ENCODE results near the gene PRICKLE3. TPM values are rescaled to one million over a fixed set of nuclear protein-coding genes. Genes with fewer than 3 reads are reported as not detected.

The PRICKLE3 gene
- total RNA-seq, 2 experiments from 2014 or later = 9.9 to 16.7 TPM

DNA sequence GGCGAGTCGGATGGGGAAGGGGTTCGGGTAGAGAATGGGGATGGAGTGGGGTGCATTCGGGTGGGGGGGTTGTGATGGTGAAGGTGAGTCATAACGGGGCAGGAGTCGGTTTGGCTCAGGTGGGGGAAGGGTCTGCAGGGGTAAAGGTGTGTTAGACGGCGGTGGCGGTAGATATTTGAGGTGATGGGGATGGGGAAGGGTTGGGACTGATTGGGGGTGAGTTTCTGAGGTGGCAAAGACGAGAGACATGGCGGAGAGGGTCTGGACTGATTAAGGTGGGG lies 13.1 kb upstream of the PRICKLE3 start:
- peak overlapping the region; percentile 74 for H3K4me3 ChIP-seq (ENCODE audit: low read depth, low read length, poor library complexity, severe bottlenecking)
- no peaks in the 10 kb centered on the region for H3K9me2 ChIP-seq (ENCODE audit: insufficient read depth, low read length)
- TF ChIP-seq, protein P1, sequence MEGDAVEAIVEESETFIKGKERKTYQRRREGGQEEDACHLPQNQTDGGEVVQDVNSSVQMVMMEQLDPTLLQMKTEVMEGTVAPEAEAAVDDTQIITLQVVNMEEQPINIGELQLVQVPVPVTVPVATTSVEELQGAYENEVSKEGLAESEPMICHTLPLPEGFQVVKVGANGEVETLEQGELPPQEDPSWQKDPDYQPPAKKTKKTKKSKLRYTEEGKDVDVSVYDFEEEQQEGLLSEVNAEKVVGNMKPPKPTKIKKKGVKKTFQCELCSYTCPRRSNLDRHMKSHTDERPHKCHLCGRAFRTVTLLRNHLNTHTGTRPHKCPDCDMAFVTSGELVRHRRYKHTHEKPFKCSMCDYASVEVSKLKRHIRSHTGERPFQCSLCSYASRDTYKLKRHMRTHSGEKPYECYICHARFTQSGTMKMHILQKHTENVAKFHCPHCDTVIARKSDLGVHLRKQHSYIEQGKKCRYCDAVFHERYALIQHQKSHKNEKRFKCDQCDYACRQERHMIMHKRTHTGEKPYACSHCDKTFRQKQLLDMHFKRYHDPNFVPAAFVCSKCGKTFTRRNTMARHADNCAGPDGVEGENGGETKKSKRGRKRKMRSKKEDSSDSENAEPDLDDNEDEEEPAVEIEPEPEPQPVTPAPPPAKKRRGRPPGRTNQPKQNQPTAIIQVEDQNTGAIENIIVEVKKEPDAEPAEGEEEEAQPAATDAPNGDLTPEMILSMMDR (conservative IDR thresholded peaks at IDR 0.05; ENCODE audit: low read length) = no peak
- TF ChIP-seq EZH2phosphoT487 (IDR thresholded peaks at IDR 0.05; ENCODE audit: borderline replicate concordance, low read depth, low read length) = no peak
- H2AFZ ChIP-seq (ENCODE audit: low read length) = no peak overlapping the region
- DNase-seq (ENCODE audit: low spot score) = no peak
- CTCF ChIA-PET (ENCODE audit: unreplicated experiment) = no interaction called here
- no peak overlapping the region for H3K27ac ChIP-seq (ENCODE audit: low read depth, low read length, poor library complexity, severe bottlenecking)
- intact Hi-C loops (cut with micrococcal nuclease; ENCODE audit: unreplicated experiment) = no loop called here
- H3K4me2 ChIP-seq (ENCODE audit: low read length) = peak overlapping the region; percentile 61
- H4K20me1 ChIP-seq (ENCODE audit: insufficient read depth, low read length) = no peaks in the 10 kb centered on the region
- no TSS peak for BruUV-seq (replicated peaks)
- no peaks in the 10 kb centered on the region for H3K36me3 ChIP-seq (ENCODE audit: insufficient read depth, low read length)
- peaks cover 10% of the 10 kb centered on the region for H3K4me1 ChIP-seq (ENCODE audit: insufficient read depth, low read length, poor library complexity, severe bottlenecking)
- H3K79me2 ChIP-seq (ENCODE audit: insufficient read depth, low read depth, low read length) = no peaks in the 10 kb centered on the region
- POLR2A ChIA-PET = interaction anchor here (0.5 kb wide), 1 partner anchor 655 kb away, joined by 5 read pairs; no protein-coding TSS in a partner anchor
- no peaks in the 10 kb centered on the region for H3K9me3 ChIP-seq (ENCODE audit: low read length)

DNA sequence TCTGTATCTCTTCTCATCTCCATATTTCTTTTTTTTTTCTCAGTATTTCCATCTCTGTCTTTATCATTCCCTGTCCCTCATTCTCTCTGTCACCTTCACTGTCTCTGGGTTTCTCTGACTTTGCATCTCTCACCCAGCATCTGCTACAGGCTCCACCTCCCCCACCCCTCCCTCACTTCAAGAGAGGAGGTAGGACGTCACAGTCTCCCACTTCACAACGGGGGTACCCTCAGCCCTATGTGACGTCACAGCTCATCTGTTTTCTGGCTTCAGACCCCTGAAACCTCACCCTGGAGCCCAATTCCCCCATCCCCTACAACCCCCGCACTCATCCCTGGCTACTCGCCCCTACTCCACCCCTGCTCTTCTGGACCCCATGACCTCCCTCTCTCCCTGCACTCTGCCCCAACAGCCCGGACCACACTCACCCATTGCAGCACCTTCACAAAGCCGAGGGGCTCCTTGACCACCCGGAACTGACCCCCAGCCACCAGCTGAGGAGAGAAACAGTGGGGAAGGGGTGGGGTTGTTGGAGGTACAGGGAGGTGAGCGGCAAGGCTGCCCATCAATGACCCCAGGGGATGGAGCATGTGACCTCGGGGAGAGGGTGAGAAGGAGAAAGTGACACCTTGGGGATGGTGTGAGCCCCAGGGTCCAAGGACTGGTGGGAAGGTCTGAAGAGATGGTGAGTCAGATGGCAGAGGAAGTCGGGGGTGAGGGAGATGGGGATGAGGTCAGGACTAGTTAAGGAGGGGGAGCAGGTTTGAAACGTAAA lies 12.6 kb upstream of the PRICKLE3 start:
- Histone ChIP-seq H3K9me2 (ENCODE audit: insufficient read depth, low read length) (no peaks in the 10 kb centered on the region), H4K20me1 (ENCODE audit: insufficient read depth, low read length) (no peaks in the 10 kb centered on the region), H3K9me3 (ENCODE audit: low read length) (no peaks in the 10 kb centered on the region), H3K27ac (ENCODE audit: low read depth, low read length, poor library complexity, severe bottlenecking) (no peak overlapping the region), H3K36me3 (ENCODE audit: insufficient read depth, low read length) (no peaks in the 10 kb centered on the region), H3K4me3 (ENCODE audit: low read depth, low read length, poor library complexity, severe bottlenecking) (no peak overlapping the region), H3K4me2 (ENCODE audit: low read length) (peak overlapping the region; percentile 61; the same call in 1 of the 2 replicates), H3K79me2 (ENCODE audit: insufficient read depth, low read depth, low read length) (no peaks in the 10 kb centered on the region), H2AFZ (ENCODE audit: low read length) (no peak overlapping the region), H3K4me1 (ENCODE audit: insufficient read depth, low read length, poor library complexity, severe bottlenecking) (peaks cover 10% of the 10 kb centered on the region)
- POLR2A ChIA-PET = interaction anchor here (0.5 kb wide), 1 partner anchor 655 kb away, joined by 5 read pairs; no protein-coding TSS in a partner anchor
- CTCF ChIA-PET (ENCODE audit: unreplicated experiment) = no interaction called here
- DNase-seq (ENCODE audit: low spot score) = no peak
- intact Hi-C loops (cut with micrococcal nuclease; ENCODE audit: unreplicated experiment) = no loop called here
- BruUV-seq (replicated peaks) = no TSS peak
- no peak for TF ChIP-seq EZH2phosphoT487 (IDR thresholded peaks at IDR 0.05; ENCODE audit: borderline replicate concordance, low read depth, low read length)
- TF ChIP-seq, protein P1 (conservative IDR thresholded peaks at IDR 0.05; ENCODE audit: low read length) = no peak

DNA sequence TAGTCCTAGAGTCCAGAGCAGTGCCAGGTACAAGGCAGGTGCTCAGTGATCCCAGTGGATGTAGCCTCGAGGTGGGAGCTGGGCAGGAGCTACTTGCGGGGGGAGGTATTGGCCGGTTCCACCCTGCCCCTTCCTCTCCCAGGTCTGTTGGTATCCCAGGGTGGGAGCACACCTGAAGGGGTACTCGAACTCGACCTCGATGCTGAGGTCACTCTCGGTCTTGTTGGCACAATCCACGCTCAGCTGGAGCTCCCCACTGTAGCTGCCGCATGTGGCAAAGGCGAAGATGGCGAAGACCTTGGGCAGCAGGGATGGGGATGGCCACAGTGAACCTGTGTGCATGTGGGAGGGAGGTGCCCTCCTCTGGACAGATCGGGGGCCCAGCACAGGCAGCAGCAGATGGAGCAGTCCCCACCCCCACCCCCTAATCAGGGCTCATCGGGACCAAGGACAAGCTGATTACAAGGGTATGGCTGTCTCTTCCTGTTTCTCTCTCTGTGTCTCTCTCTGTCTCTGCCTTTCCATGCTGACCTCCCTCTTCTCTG lies 11.4 kb upstream of the PRICKLE3 start:
- Histone ChIP-seq H4K20me1 (ENCODE audit: insufficient read depth, low read length) (no peaks in the 10 kb centered on the region), H3K79me2 (ENCODE audit: insufficient read depth, low read depth, low read length) (no peaks in the 10 kb centered on the region), H3K9me2 (ENCODE audit: insufficient read depth, low read length) (no peaks in the 10 kb centered on the region), H3K4me2 (ENCODE audit: low read length) (no peak overlapping the region), H3K4me3 (ENCODE audit: low read depth, low read length, poor library complexity, severe bottlenecking) (no peak overlapping the region), H3K27ac (ENCODE audit: low read depth, low read length, poor library complexity, severe bottlenecking) (no peak overlapping the region), H3K9me3 (ENCODE audit: low read length) (no peaks in the 10 kb centered on the region), H3K36me3 (ENCODE audit: insufficient read depth, low read length) (no peaks in the 10 kb centered on the region), H2AFZ (ENCODE audit: low read length) (no peak overlapping the region), H3K4me1 (ENCODE audit: insufficient read depth, low read length, poor library complexity, severe bottlenecking) (peaks cover 14% of the 10 kb centered on the region)
- CTCF ChIA-PET (ENCODE audit: unreplicated experiment) = no interaction called here
- DNase-seq (ENCODE audit: low spot score) = no peak
- TF ChIP-seq EZH2phosphoT487 (IDR thresholded peaks at IDR 0.05; ENCODE audit: borderline replicate concordance, low read depth, low read length) = no peak
- TF ChIP-seq, protein P1 (conservative IDR thresholded peaks at IDR 0.05; ENCODE audit: low read length) = no peak
- BruUV-seq (replicated peaks) = no TSS peak
- POLR2A ChIA-PET = no interaction called here
- intact Hi-C loops (cut with micrococcal nuclease; ENCODE audit: unreplicated experiment) = no loop called here
